ENCODE data around the gene MEOX2. TPM values are rescaled to one million over a fixed set of nuclear protein-coding genes. Genes with fewer than 3 reads are reported as not detected.

The MEOX2 gene
- total RNA-seq, 1 donor: 13.0 TPM

DNA sequence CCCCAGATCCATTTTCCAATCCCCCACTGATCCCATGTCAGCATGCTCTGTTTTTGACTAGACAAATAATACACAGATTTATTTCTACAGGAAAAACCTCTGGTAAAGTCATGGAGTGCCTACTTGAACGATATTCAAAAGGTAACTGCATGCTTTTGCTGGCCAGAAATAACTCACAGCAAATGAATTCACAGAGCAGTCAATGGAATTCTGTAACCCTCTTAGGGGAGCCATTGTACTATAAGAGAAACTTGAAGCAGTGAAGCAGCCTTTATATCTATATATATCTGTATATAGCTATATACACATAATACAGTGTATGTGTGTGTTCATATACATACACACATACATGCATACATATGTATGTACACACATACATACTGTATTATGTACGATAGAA lies 29.0 kb upstream of the MEOX2 start:
- no peak overlapping the region for H3K4me3 ChIP-seq (ENCODE audit: low read depth, low read length)
- no peak for DNase-seq (ENCODE audit: low read depth)
- TF ChIP-seq, protein P1, sequence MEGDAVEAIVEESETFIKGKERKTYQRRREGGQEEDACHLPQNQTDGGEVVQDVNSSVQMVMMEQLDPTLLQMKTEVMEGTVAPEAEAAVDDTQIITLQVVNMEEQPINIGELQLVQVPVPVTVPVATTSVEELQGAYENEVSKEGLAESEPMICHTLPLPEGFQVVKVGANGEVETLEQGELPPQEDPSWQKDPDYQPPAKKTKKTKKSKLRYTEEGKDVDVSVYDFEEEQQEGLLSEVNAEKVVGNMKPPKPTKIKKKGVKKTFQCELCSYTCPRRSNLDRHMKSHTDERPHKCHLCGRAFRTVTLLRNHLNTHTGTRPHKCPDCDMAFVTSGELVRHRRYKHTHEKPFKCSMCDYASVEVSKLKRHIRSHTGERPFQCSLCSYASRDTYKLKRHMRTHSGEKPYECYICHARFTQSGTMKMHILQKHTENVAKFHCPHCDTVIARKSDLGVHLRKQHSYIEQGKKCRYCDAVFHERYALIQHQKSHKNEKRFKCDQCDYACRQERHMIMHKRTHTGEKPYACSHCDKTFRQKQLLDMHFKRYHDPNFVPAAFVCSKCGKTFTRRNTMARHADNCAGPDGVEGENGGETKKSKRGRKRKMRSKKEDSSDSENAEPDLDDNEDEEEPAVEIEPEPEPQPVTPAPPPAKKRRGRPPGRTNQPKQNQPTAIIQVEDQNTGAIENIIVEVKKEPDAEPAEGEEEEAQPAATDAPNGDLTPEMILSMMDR (IDR thresholded peaks at IDR 0.05; ENCODE audit: insufficient read depth, low read length): no peak

- TF ChIP-seq, protein P1 (IDR thresholded peaks at IDR 0.05; ENCODE audit: insufficient read depth, low read length): no peak
- DNase-seq (ENCODE audit: low read depth): no peak
These were observed 23.5 kb upstream of the MEOX2 start for GRCh38 chr7:15709978-15710377.

GRCh38 chr7:15707570-15707969 lies 21.1 kb upstream of the MEOX2 start:
- TF ChIP-seq, protein P1 (IDR thresholded peaks at IDR 0.05; ENCODE audit: insufficient read depth, low read length): no peak
- no peak for DNase-seq (ENCODE audit: low read depth)
- no peak overlapping the region for H3K4me3 ChIP-seq (ENCODE audit: low read depth, low read length)

More at GRCh38 chr7:15709978-15710377, 23.5 kb upstream of the MEOX2 start:
- H3K4me3 ChIP-seq (ENCODE audit: low read depth, low read length): no peak overlapping the region

DNA sequence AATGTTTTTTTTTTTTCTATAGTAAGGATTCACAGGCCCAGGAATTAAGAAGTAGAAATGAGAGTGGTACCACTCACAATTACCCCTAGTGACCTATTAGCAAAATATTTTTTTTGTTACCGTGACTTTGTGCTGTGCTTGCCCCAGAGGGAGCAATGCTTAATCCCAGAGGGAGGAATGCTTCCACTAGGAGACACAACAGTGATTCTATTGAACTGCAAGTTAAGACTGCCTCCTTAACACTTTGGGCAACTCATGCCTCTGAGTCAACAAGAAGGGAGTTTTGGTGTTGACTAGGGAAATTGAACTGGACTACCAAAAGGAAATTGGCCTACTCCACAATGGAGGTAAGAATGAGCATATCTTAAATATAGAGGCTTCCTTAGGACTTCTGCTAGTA lies 17.2 kb upstream of the MEOX2 start:
- TF ChIP-seq, protein P1 (IDR thresholded peaks at IDR 0.05; ENCODE audit: insufficient read depth, low read length): no peak
- H3K4me3 ChIP-seq (ENCODE audit: low read depth, low read length): no peak overlapping the region
- DNase-seq (ENCODE audit: low read depth): no peak

- TF ChIP-seq, protein P1 (IDR thresholded peaks at IDR 0.05; ENCODE audit: insufficient read depth, low read length): no peak
- no peak for DNase-seq (ENCODE audit: low read depth)
- H3K4me3 ChIP-seq (ENCODE audit: low read depth, low read length): no peak overlapping the region
These were observed 6.1 kb upstream of the MEOX2 start for GRCh38 chr7:15692501-15693020.

GRCh38 chr7:15688911-15689310 lies 2.4 kb upstream of the MEOX2 start:
- DNase-seq (ENCODE audit: low read depth): no peak
- TF ChIP-seq, protein P1 (IDR thresholded peaks at IDR 0.05; ENCODE audit: insufficient read depth, low read length): no peak

GRCh38 chr7:15688279-15688626 lies 1.8 kb upstream of the MEOX2 start:
- TF ChIP-seq, protein P1 (IDR thresholded peaks at IDR 0.05; ENCODE audit: insufficient read depth, low read length): no peak
- H3K4me3 ChIP-seq (ENCODE audit: low read depth, low read length): no peak overlapping the region
- no peak for DNase-seq (ENCODE audit: low read depth)

More at GRCh38 chr7:15688911-15689310, 2.4 kb upstream of the MEOX2 start:
- no peak overlapping the region for H3K4me3 ChIP-seq (ENCODE audit: low read depth, low read length)

Measured in fibroblast of the aortic adventitia (primary cell).